Neuronal stem cell (in vitro differentiated cells): ENCODE measurements around the gene LYSMD2.

Experiments
- DNase-seq: peaks from one replicate; pipeline ENCODE4 v3.0.0-alpha.2; 2013; ENCODE audit warnings: low spot score
- H2AFZ ChIP-seq: one replicate; pipeline ENCODE4 v1.6.1; 2013; ENCODE audit warnings: mild to moderate bottlenecking, low read length, inconsistent platforms
- H2AK5ac ChIP-seq: 2 replicates; pipeline ENCODE4 v1.6.1; 2013; ENCODE audit warnings: low read depth, mild to moderate bottlenecking, inconsistent platforms, low read length, moderate library complexity, mixed read lengths
- H2BK120ac ChIP-seq: 2 replicates; pipeline ENCODE4 v1.6.1; 2013; ENCODE audit warnings: low read depth, mild to moderate bottlenecking, inconsistent platforms, low read length, moderate library complexity, mixed read lengths
- H2BK12ac ChIP-seq: one replicate; pipeline ENCODE4 v1.6.1; 2013; ENCODE audit warnings: low read length, inconsistent platforms
- H2BK15ac ChIP-seq: 2 replicates; pipeline ENCODE4 v1.6.1; 2013; ENCODE audit warnings: mild to moderate bottlenecking, low read length, inconsistent platforms, mixed read lengths
- H2BK5ac ChIP-seq: one replicate; pipeline ENCODE4 v1.6.1; 2013; ENCODE audit warnings: inconsistent platforms, mild to moderate bottlenecking, low read length, moderate library complexity
- H3K14ac ChIP-seq: one replicate; pipeline ENCODE4 v1.6.1; 2013; ENCODE audit warnings: low read length, inconsistent platforms
- H3K18ac ChIP-seq: 2 replicates; pipeline ENCODE4 v1.6.1; 2013; ENCODE audit warnings: low read length, inconsistent platforms
- H3K23ac ChIP-seq: 2 replicates; pipeline ENCODE4 v1.6.1; 2013; ENCODE audit warnings: low read depth, mild to moderate bottlenecking, mixed read lengths, low read length, inconsistent platforms; ENCODE audit not compliant: poor library complexity
- H3K27ac ChIP-seq: replicated peaks from 3 replicates; pipeline ENCODE4 v1.5.1; 2013; ENCODE audit warnings: low read length, inconsistent platforms
- H3K27me3 ChIP-seq, 3 experiments: 2 replicates each; pipeline ENCODE4 v1.6.1; 2013; ENCODE audit warnings: low read length in 3 of 3, mild to moderate bottlenecking in 2 of 3, inconsistent platforms in 1 of 3, low read depth in 1 of 3, mixed read lengths in 1 of 3, moderate library complexity in 1 of 3; ENCODE audit not compliant: control insufficient read depth in 3 of 3, insufficient read depth in 3 of 3
- H3K36me3 ChIP-seq, 2 donors: replicated peaks in 1 of 2; 2 replicates each; pipeline ENCODE4 v1.6.1; 2013; ENCODE audit warnings: low read length in 2 of 2; ENCODE audit not compliant: control insufficient read depth in 2 of 2, insufficient read depth in 2 of 2
- H3K4ac ChIP-seq: 2 replicates; pipeline ENCODE4 v1.6.1; 2013; ENCODE audit warnings: inconsistent platforms, mild to moderate bottlenecking, low read length, moderate library complexity
- H3K4me1 ChIP-seq, 2 donors: 1 replicate in 1 of 2; 2 replicates in 1 of 2; pipeline ENCODE4 v1.6.1; 2013; ENCODE audit warnings: low read length in 2 of 2, low read depth in 1 of 2; ENCODE audit not compliant: control insufficient read depth in 2 of 2, insufficient read depth in 1 of 2
- H3K4me2 ChIP-seq: one replicate; pipeline ENCODE4 v1.6.1; 2013; ENCODE audit warnings: mild to moderate bottlenecking, low read length, inconsistent platforms; ENCODE audit not compliant: insufficient read depth, poor library complexity, severe bottlenecking
- H3K4me3 ChIP-seq, 2 donors: 2 replicates each; pipeline ENCODE4 v1.5.1; 2013; ENCODE audit warnings: low read length in 2 of 2, mild to moderate bottlenecking in 2 of 2, inconsistent platforms in 1 of 2, moderate library complexity in 1 of 2
- H3K79me1 ChIP-seq: one replicate; pipeline ENCODE4 v1.6.1; 2013; ENCODE audit warnings: low read depth, mild to moderate bottlenecking, inconsistent platforms, low read length, moderate library complexity
- H3K9ac ChIP-seq: one replicate; pipeline ENCODE4 v1.6.1; 2013; ENCODE audit warnings: mild to moderate bottlenecking, low read depth, low read length, inconsistent platforms; ENCODE audit not compliant: poor library complexity
- H3K9me3 ChIP-seq, 2 donors: replicated peaks in 1 of 2; 2 replicates each; pipeline versions ENCODE3 to v1.6.1; 2013; ENCODE audit warnings: low read length in 2 of 2, mild to moderate bottlenecking in 2 of 2, inconsistent platforms in 1 of 2, low read depth in 1 of 2, mixed read lengths in 1 of 2, moderate library complexity in 1 of 2; ENCODE audit not compliant: control insufficient read depth in 2 of 2, insufficient read depth in 1 of 2
- H4K8ac ChIP-seq: one replicate; pipeline ENCODE4 v1.6.1; 2013; ENCODE audit warnings: low read depth, mild to moderate bottlenecking, inconsistent platforms, low read length, moderate library complexity
- H4K91ac ChIP-seq: one replicate; pipeline ENCODE4 v1.6.1; 2013; ENCODE audit warnings: low read length, low read depth, mild to moderate bottlenecking, inconsistent platforms; ENCODE audit not compliant: poor library complexity
- WGBS, 2 donors: extraction: QIAGEN DNeasy Blood & Tissue Kit; methylation state at CpG; one replicate each; pipeline ENCODE4 v1.1.7; 2013; ENCODE audit warnings: missing lambda C conversion rate in 2 of 2, mixed read lengths in 1 of 2; ENCODE audit not compliant: insufficient read length in 2 of 2, insufficient replicate concordance in 1 of 2; ENCODE audit errors: extremely low coverage in 2 of 2; 5-methylcytosine and 5-hydroxymethylcytosine counted together

The LYSMD2 gene

DNA sequence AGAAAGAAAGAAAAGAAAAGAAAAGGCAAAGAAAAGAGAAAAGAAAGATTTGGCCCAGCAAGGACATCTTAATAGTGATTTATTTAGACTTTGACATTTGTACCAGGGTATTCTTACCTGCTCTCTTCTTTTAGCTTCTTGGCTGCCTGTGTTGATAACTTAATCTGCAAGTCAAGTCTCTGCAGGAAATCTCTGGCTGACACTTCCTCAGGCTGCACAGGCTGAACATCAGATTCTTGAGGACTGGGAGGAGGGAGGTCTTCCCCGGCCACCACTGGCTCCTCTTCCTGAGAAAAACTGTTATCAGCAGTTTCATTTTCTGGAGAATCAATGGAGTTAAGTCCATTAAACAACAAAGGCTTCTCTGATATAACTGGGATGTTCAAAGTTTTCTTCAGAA is 12.8 kb downstream of the LYSMD2 start:
- Histone ChIP-seq H2BK120ac (no peak overlapping the region), H4K91ac (no peak overlapping the region), H3K27ac (no peak overlapping the region), H3K18ac (no peak overlapping the region), H3K4ac (no peak overlapping the region), H3K9me3 (no peaks in the 10 kb centered on the region), H2AFZ (no peak overlapping the region), H4K8ac (no peak overlapping the region), H3K4me3 (no peak overlapping the region), H3K4me1 (peaks cover 2 to 26% of the 10 kb centered on the region in 2 donors), H2AK5ac (no peak overlapping the region), H3K27me3 (no peaks in the 10 kb centered on the region), H2BK12ac (no peak overlapping the region), H3K9ac (no peak overlapping the region), H2BK15ac (no peak overlapping the region), H3K36me3 (no peaks in the 10 kb centered on the region), H2BK5ac (no peak overlapping the region), H3K4me2 (no peak overlapping the region), H3K79me1 (no peaks in the 10 kb centered on the region), H3K23ac (no peak overlapping the region), H3K14ac (no peak overlapping the region)
- no peak for DNase-seq
- no CpG with 5 or more reads among the region's 1 CpG for WGBS, 2 donors

DNA sequence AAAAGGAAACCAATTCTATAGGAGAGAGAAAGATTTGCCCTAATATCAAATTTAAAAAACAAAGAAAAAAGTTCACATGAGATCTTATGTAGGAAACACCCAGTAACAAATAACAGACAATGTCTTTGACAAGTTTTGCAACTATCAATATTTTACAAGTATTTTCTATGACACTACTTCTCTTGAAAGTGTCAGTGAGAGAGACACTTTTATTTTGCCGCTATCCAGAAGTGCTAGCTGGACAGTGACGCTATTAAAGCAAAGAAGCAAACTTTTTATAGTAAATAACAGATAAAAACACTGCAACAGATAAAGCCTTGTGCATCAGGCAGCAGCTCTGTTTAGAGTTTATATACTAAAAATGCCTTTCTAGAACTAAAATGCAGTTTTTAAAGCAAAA is 13.3 kb downstream of the LYSMD2 start:
- no peaks in the 10 kb centered on the region for H3K27me3 ChIP-seq
- H3K9me3 ChIP-seq: no peaks in the 10 kb centered on the region
- H3K18ac ChIP-seq: no peak overlapping the region
- H3K4me2 ChIP-seq: no peak overlapping the region
- no peak for DNase-seq
- no CpG with 5 or more reads among the region's 2 CpGs for WGBS, 2 donors
- H3K4me1 ChIP-seq: peaks cover 2 to 26% of the 10 kb centered on the region in 2 donors
- H3K4me3 ChIP-seq: no peak overlapping the region
- no peak overlapping the region for H3K9ac ChIP-seq
- no peak overlapping the region for H4K91ac ChIP-seq
- no peak overlapping the region for H3K4ac ChIP-seq
- no peak overlapping the region for H2BK5ac ChIP-seq
- no peak overlapping the region for H2AK5ac ChIP-seq
- no peak overlapping the region for H2BK120ac ChIP-seq
- no peak overlapping the region for H2BK15ac ChIP-seq
- H4K8ac ChIP-seq: no peak overlapping the region
- H2BK12ac ChIP-seq: no peak overlapping the region
- H3K14ac ChIP-seq: no peak overlapping the region
- no peak overlapping the region for H3K27ac ChIP-seq
- no peaks in the 10 kb centered on the region for H3K79me1 ChIP-seq
- H3K36me3 ChIP-seq: no peaks in the 10 kb centered on the region
- H3K23ac ChIP-seq: no peak overlapping the region
- H2AFZ ChIP-seq: no peak overlapping the region

DNA sequence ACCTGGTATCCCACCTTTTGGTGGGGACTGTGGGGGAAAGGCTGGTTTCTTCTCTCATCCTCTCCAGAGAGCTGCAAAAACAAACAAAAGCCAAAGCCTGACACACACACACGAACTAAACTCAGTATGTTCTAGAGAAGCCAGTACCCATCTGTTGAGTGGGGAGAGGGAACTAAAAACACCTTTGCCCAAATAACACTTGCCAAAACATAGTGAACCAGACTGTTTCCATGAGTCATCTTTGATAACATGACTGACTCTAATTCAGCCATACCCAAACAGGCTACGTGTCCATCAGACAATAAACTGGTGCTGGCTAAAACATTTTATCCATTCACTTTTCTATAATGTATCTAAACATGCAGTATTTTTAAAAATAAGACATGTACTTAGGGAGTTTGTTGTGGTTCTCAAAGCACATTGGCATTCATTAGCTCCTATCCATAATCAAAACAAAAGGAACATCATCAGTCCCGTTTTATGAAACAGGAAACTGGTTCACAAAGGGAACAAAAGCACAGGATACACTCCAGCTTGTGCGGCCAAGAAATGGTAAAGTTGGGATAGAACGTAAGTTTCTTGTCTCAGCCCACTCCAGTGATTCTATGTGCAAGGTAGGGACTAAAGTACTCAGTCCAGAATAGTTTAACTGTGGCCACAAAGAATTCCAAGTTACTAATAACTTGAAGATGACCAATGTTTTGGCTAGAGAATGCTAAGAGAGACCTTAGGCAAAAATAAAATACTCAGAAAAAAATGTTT is 16.1 kb downstream of the LYSMD2 start:
- Histone ChIP-seq H3K4ac (no peak overlapping the region), H2BK15ac (no peak overlapping the region), H3K36me3 (no peaks in the 10 kb centered on the region), H3K9me3 (no peaks in the 10 kb centered on the region), H4K91ac (no peak overlapping the region), H3K27ac (no peak overlapping the region), H2AFZ (peak overlapping the region; percentile 8), H3K4me3 (no peak overlapping the region), H2BK5ac (no peak overlapping the region), H3K23ac (no peak overlapping the region), H3K4me1 (peaks cover 0 to 15% of the 10 kb centered on the region in 2 donors), H4K8ac (no peak overlapping the region), H2BK120ac (no peak overlapping the region), H3K14ac (no peak overlapping the region), H2BK12ac (no peak overlapping the region), H3K27me3 (no peaks in the 10 kb centered on the region), H3K18ac (no peak overlapping the region), H3K4me2 (no peak overlapping the region), H2AK5ac (no peak overlapping the region), H3K79me1 (no peaks in the 10 kb centered on the region), H3K9ac (no peak overlapping the region)
- no CpG with 5 or more reads among the region's 5 CpGs for WGBS, 2 donors
- no peak for DNase-seq

DNA sequence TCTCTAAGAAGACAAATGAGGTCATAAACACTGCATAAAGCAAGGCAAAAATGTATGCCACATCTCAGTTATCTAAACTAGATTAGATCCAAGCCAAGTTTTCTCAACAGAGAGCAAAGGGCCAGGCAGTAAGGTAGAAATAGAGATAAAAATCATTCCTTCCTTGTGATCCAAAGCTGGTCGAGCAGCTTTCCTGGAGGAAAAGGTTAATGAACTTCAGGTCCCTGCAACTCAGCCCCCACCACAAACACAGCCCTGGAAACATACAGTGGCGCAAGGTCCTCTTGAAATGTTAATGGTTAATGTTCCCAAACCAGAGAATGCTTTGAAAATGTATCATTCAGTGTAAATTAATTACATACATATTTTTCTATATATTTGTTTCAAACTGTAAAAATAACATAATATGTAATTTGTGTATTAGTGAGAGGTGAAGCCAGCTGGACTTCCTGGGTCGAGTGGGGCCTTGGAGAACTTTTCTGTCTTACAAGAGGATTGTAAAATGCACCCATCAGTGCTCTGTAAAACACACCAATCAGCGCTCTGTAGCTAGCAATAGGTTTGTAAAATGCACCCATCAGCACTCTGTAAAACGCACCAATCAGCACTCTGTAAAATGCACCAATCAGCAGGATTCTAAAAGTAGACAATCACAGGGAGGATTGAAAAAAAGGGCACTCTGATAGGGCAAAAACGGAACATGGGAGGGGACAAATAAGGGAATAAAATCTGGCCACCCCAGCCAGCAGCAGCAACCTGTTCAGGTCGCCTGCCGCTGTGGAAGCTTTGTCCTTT is 17.1 kb downstream of the LYSMD2 start:
- Histone ChIP-seq H3K4me3 (no peak overlapping the region), H3K9me3 (no peaks in the 10 kb centered on the region), H2BK12ac (no peak overlapping the region), H4K8ac (no peak overlapping the region), H2BK5ac (no peak overlapping the region), H2AK5ac (no peak overlapping the region), H3K79me1 (no peaks in the 10 kb centered on the region), H3K23ac (no peak overlapping the region), H3K4me1 (peaks cover 0 to 10% of the 10 kb centered on the region in 2 donors), H3K4me2 (no peak overlapping the region), H2BK15ac (no peak overlapping the region), H3K36me3 (no peaks in the 10 kb centered on the region), H3K27me3 (no peaks in the 10 kb centered on the region), H4K91ac (no peak overlapping the region), H3K18ac (no peak overlapping the region), H3K14ac (no peak overlapping the region), H3K4ac (no peak overlapping the region), H2BK120ac (no peak overlapping the region), H3K27ac (no peak overlapping the region), H3K9ac (no peak overlapping the region), H2AFZ (no peak overlapping the region)
- DNase-seq: no peak
- WGBS, 2 donors: no CpG with 5 or more reads among the region's 8 CpGs
